Fibroblast of pulmonary artery (primary cell): ENCODE data around the gene KCNQ1.

Source experiments
- DNase-seq: peaks from one replicate; pipeline ENCODE4 v3.0.0-alpha.2; 2010; ENCODE audit warnings: low read depth
- H3K4me3 ChIP-seq: replicated peaks from 2 replicates; pipeline ENCODE4 v1.5.1; 2011; ENCODE audit warnings: low read depth, mild to moderate bottlenecking, control low read depth, low read length, moderate library complexity
- CTCF ChIP-seq: IDR thresholded peaks from 2 replicates; pipeline ENCODE4 v1.5.1; 2011; ENCODE audit warnings: mild to moderate bottlenecking, control low read depth, low read length, inconsistent platforms; ENCODE audit errors: missing control alignments

The KCNQ1 gene

GRCh38 chr11:2523821-2524391, 79.1 kb downstream of the KCNQ1 start:
- DNase-seq: no peak
- no peak for TF ChIP-seq CTCF
- H3K4me3 ChIP-seq: no peak overlapping the region

GRCh38 chr11:2524446-2525165, 79.8 kb downstream of the KCNQ1 start:
- no peak for DNase-seq
- H3K4me3 ChIP-seq: no peak overlapping the region
- no peak for TF ChIP-seq CTCF

DNA sequence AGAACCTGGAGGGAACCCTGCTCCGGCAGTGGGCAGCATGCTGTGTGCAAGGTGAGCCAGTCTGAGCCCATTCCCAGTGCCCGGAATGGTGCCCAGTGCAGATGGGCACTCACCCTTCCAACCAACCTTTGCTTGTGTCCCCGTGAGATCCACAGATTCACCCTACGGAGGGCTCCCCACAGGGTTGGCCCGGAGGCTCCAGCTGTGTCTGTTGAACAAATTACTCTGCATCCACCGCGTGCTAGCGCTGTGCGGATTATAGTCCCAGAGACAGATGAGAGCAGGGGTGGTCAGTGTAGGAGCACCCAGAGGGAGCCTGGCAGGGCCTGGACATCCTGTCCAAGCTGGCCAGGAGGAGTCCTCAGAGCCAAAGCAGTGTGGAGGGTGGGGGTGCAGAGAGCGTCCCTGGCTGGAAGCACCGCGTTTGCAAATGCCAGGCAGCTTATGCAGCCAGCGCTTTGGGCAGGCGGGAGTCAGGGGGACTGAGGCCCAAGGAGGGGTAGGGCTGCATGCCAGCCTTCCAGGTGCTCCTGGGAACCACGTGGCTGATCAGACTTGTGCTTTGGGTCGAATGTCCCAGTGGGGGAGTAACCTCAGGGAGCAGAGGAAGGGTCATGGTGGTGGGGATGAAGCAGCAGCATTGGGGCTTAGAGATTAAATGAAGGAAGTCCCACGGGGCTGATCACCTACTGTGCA, 80.5 kb downstream of the KCNQ1 start:
- TF ChIP-seq CTCF: no peak
- DNase-seq: no peak
- H3K4me3 ChIP-seq: no peak overlapping the region

DNA sequence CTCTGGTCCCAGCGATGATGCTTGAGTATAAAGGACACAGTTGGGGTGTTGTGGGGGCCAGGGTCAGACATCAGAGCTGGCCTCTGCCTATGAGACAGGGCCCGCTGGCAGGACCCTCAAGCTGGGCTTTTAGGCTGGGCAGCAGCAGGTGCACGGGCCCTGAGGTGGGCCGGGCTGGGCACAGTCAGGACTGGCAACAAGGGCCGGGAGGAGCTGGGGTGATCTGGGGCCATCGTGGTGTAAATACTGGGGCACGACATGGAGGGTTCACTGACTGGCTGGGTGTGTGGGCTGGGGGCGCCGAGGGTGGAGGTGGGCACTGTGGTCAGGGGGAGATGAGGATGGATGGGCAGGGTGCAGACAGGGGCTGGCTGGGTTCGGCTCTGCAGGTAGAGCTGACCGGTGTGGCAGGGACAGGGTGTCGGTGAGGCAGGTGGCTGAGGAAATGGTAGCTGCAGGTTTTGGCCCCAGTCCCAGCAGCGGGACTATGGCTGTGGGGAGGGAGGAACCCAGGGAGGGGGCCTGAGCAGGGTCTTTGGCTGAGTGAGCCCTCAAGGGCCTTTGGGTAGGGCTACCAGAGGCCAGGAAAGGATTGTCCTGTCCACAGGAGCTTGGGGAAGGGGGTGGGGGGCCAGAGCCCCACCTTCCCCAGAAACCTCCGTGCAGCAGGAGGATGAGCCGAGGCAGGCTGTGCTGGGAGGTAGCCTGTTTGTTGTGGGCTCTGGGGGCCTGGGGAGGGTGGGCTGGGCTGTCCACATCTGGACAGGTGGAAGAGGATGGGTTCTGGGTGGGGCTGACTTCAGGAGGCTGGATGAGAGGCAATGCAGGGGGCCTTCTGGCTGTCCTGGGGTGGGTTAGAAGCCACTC, 81.4 kb downstream of the KCNQ1 start:
- no peak for TF ChIP-seq CTCF

GRCh38 chr11:2526808-2527381, 82.1 kb downstream of the KCNQ1 start:
- no peak for DNase-seq
- no peak overlapping the region for H3K4me3 ChIP-seq
- no peak for TF ChIP-seq CTCF

More for the DNA sequence above, 81.4 kb downstream of the KCNQ1 start:
- no peak for DNase-seq
- H3K4me3 ChIP-seq: no peak overlapping the region

- DNase-seq: no peak
- H3K4me3 ChIP-seq: no peak overlapping the region
- no peak for TF ChIP-seq CTCF
Observed at GRCh38 chr11:2527621-2528291, 82.9 kb downstream of the KCNQ1 start.
